ENCODE measurements around the gene ATP5MC2. TPM values are rescaled to one million over a fixed set of nuclear protein-coding genes. Genes with fewer than 3 reads are reported as not detected.

ATP5MC2 gene
- total and polyA plus RNA-seq, 9 of the 15 experiments (the other 6 are each of a cell fraction or from before 2014, with no cell fraction given): 314 to 1,208 (median 468) TPM

DNA sequence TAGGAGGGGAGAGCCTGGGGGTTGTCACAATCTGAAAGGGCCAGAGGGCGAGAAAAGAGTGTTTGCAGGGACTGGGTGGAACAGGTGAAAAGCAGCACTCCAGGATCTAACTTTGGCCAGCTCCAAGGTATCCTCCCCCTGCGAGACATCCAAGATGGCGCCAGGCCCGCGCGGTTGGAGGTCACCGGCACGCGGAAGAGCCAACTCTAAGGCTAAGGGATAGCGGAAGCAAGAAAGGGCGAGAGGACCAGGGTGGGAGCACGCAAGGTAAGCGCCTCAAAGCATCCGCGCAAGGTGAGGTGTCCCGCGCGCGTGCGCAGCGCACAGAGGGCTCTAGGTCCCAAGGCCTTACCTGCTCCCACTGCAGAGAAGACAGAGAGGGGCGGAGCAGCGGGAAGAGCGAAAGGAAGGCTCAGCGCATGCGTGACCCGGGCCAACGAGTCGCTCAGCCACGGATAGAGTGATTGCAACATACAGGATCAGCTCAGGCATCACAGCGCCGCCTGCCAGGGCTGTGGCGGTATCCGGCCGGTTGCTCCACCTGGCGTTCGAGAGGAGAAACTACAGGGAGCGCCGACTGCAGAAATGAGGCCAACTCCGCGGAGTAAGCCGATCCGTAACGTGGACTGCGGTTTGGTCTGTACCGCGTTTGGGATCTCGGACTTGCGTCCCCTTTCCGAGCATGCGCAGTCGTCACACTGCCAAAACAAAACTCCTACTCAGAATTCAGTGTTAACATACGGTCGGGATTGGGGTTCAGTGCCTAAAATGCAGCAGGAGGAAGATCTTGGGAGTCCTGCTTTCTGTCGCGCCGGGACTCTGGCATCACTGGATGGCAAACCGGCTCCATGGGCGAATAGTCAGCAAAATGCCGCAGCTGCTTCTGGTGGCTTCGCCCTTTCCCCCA lies at the start of gene ATP5MC2 (continued):
- no peak for TF ChIP-seq SAFB (IDR thresholded peaks at IDR 0.05; ENCODE audit: borderline replicate concordance, low read depth, low read length)
- no peak for TF ChIP-seq HOXB6 (CRISPR knock-in tag; IDR thresholded peaks at IDR 0.05; ENCODE audit: borderline replicate concordance)
- TF ChIP-seq HDGF (IDR thresholded peaks at IDR 0.05): no peak
- TF ChIP-seq ZFP36 (IDR thresholded peaks at IDR 0.05; ENCODE audit: low read depth, low read length, partially characterized antibody): peak; percentile 43
- TF ChIP-seq PYGO2 (tag; IDR thresholded peaks at IDR 0.05): no peak
- peak; percentile 75 for TF ChIP-seq ZNF431 (CRISPR knock-in tag; IDR thresholded peaks at IDR 0.05)
- TF ChIP-seq SP2 (IDR thresholded peaks at IDR 0.05; ENCODE audit: extremely low read depth, low read depth, low read length, poor library complexity, severe bottlenecking): peak; percentile 96
- TF ChIP-seq ZBED1 (IDR thresholded peaks at IDR 0.05): peak; percentile 60; the same call in 1 of the 2 replicates
- peak; percentile 100 for TF ChIP-seq CTCF (IDR thresholded peaks at IDR 0.05 in 2 of 3, conservative IDR thresholded peaks at IDR 0.05 in 1 of 3; ENCODE audit: insufficient read depth in 2 of 3, low read depth in 1 of 3, low read length in 3 of 3)
- TF ChIP-seq ZNF699 (CRISPR knock-in tag; IDR thresholded peaks at IDR 0.05; ENCODE audit: insufficient replicate concordance): no peak
- peak; percentile 60; the same call in 1 of the 2 replicates for TF ChIP-seq TOE1 (IDR thresholded peaks at IDR 0.05; ENCODE audit: borderline replicate concordance)
- TF ChIP-seq TOE1 (CRISPR knock-in tag; IDR thresholded peaks at IDR 0.05; ENCODE audit: borderline replicate concordance, low read depth): 0 out of 2 replicates have a peak, but pooled peaks have one; percentile 18
- peak; percentile 53; the same call in 1 of the 2 replicates for TF ChIP-seq EP300 (IDR thresholded peaks at IDR 0.05; ENCODE audit: low read length)
- peak; percentile 87 for TF ChIP-seq NR2C1 (IDR thresholded peaks at IDR 0.05)
- TF ChIP-seq NR2C1 (tag; IDR thresholded peaks at IDR 0.05): peak; percentile 92
- peak; percentile 62; the same call in 1 of the 2 replicates for TF ChIP-seq FOXP1 (CRISPR knock-in tag; IDR thresholded peaks at IDR 0.05)
- peak; percentile 91 for TF ChIP-seq POLR2G (IDR thresholded peaks at IDR 0.05; ENCODE audit: low read depth, low read length)
- peak; percentile 51; the same call in 1 of the 2 replicates for TF ChIP-seq ZNF175 (CRISPR knock-in tag; IDR thresholded peaks at IDR 0.05; ENCODE audit: low read depth)
- TF ChIP-seq PML (IDR thresholded peaks at IDR 0.05; ENCODE audit: low read length): peak; percentile 86
- peak; percentile 13 for TF ChIP-seq HMGN3 (IDR thresholded peaks at IDR 0.05; ENCODE audit: borderline replicate concordance, extremely low read depth, insufficient read length, low read depth, low read length)
- peak; percentile 62; the same call in 1 of the 2 replicates for TF ChIP-seq TARDBP (IDR thresholded peaks at IDR 0.05)
- TF ChIP-seq KDM5B (IDR thresholded peaks at IDR 0.05; ENCODE audit: insufficient replicate concordance, low read depth, low read length): peak; percentile 88
- TF ChIP-seq, protein P1, sequence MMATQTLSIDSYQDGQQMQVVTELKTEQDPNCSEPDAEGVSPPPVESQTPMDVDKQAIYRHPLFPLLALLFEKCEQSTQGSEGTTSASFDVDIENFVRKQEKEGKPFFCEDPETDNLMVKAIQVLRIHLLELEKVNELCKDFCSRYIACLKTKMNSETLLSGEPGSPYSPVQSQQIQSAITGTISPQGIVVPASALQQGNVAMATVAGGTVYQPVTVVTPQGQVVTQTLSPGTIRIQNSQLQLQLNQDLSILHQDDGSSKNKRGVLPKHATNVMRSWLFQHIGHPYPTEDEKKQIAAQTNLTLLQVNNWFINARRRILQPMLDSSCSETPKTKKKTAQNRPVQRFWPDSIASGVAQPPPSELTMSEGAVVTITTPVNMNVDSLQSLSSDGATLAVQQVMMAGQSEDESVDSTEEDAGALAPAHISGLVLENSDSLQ (IDR thresholded peaks at IDR 0.05): peak; percentile 70
- TF ChIP-seq SIN3B (IDR thresholded peaks at IDR 0.05; ENCODE audit: low read depth): peak; percentile 82; the same call in 1 of the 2 replicates
- 0 out of 2 replicates have a peak, but pooled peaks have one; percentile 36 for TF ChIP-seq ZNF76 (CRISPR knock-in tag; IDR thresholded peaks at IDR 0.05; ENCODE audit: borderline replicate concordance)
- TF ChIP-seq TBL1XR1 (IDR thresholded peaks at IDR 0.05; ENCODE audit: low read length in 2 of 2): peak in 1 of 2 experiments; percentile 62; a peak in 1 of 4 replicates

All from K562 (cell line).